PC-9 (cell line): ENCODE results near the gene CD300A. TPM values are rescaled to one million over a fixed set of nuclear protein-coding genes. Genes with fewer than 3 reads are reported as not detected.

Experiments
- BruUV-seq: library from RNA; stranded (reverse); fragments of 400-500 nt; replicated peaks from 2 replicates; lab custom pipeline; 2021; lab: Mats Ljungman, UMichigan
- CTCF ChIA-PET: fragments of 300-600 bp; sonication (Branson Sonifier 250); formaldehyde crosslinking; loops from one replicate; lab custom pipeline; 2022; ENCODE audit warnings: antibody characterized with exemption; lab: Charles Lee
- POLR2A ChIA-PET: fragments of 300-600 bp; sonication (Branson Sonifier 250); formaldehyde crosslinking; loops from one replicate; lab custom pipeline; 2022; ENCODE audit warnings: antibody characterized with exemption; ENCODE audit not compliant: unreplicated experiment; lab: Charles Lee
- DNase-seq, 2 experiments: peaks; one replicate each; pipeline versions ENCODE4 v3.0.0 to v3.0.0-alpha.2; 2015 to 2022; ENCODE audit warnings: mixed read lengths in 1 of 2
- H2AFZ ChIP-seq: fragments of 200-600 bp; sonication (generic); 2 replicates; pipeline ENCODE4 v1.8.1; 2017; ENCODE audit warnings: antibody characterized with exemption
- H3F3A ChIP-seq: fragments of 200-600 bp; sonication (generic); 2 replicates; pipeline ENCODE4 v1.8.1; 2017; ENCODE audit warnings: antibody characterized with exemption, mild to moderate bottlenecking, low read depth; ENCODE audit not compliant: insufficient read depth
- H3K27ac ChIP-seq: fragments of 200-600 bp; sonication (generic); 2 replicates; pipeline ENCODE4 v1.6.1; 2016; ENCODE audit warnings: mixed run types
- H3K27me3 ChIP-seq: fragments of 200-600 bp; sonication (generic); 2 replicates; pipeline ENCODE4 v1.6.1; 2016; ENCODE audit warnings: low read depth, mixed run types; ENCODE audit not compliant: insufficient read depth
- H3K36me3 ChIP-seq: fragments of 200-600 bp; sonication (generic); 2 replicates; pipeline ENCODE4 v1.6.1; 2016; ENCODE audit warnings: low read depth, mixed run types
- H3K4me1 ChIP-seq: fragments of 200-600 bp; sonication (generic); replicated peaks from 2 replicates; pipeline ENCODE4 v1.6.1; 2016; ENCODE audit warnings: mixed run types; ENCODE audit not compliant: insufficient read depth
- H3K4me2 ChIP-seq: fragments of 200-600 bp; sonication (generic); 2 replicates; pipeline ENCODE4 v1.6.1; 2017; ENCODE audit warnings: mixed run types
- H3K4me3 ChIP-seq: fragments of 200-600 bp; sonication (generic); 2 replicates; pipeline ENCODE4 v1.6.1; 2016; ENCODE audit warnings: mixed run types
- H3K79me2 ChIP-seq: fragments of 200-600 bp; sonication (generic); 2 replicates; pipeline ENCODE4 v1.6.1; 2017; ENCODE audit warnings: low read depth, mixed run types
- H3K9me2 ChIP-seq: fragments of 200-600 bp; sonication (generic); 2 replicates; pipeline ENCODE4 v1.8.1; 2017; ENCODE audit warnings: mild to moderate bottlenecking; ENCODE audit not compliant: insufficient read depth
- H3K9me3 ChIP-seq: fragments of 200-600 bp; sonication (generic); 2 replicates; pipeline ENCODE4 v1.8.1; 2016; ENCODE audit warnings: low read depth; ENCODE audit not compliant: insufficient read depth
- H4K20me1 ChIP-seq: fragments of 200-600 bp; sonication (generic); 2 replicates; pipeline ENCODE4 v1.8.1; 2017; ENCODE audit not compliant: insufficient read depth
- CTCF ChIP-seq: fragments of 200-600 bp; sonication (generic); conservative IDR thresholded peaks from 2 replicates; pipeline ENCODE4 v1.6.1; 2017; ENCODE audit warnings: mixed run types, antibody characterized with exemption, mild to moderate bottlenecking, moderate library complexity
- EZH2 ChIP-seq: fragments of 200-600 bp; sonication (generic); IDR thresholded peaks from 2 replicates; pipeline ENCODE4 v1.8.0; 2017; ENCODE audit warnings: antibody characterized with exemption, low read depth
- intact Hi-C: fragments of 100-400 bp; cut with micrococcal nuclease; formaldehyde crosslinking; loops from one replicate; pipeline ENCODE4 v1.10.0; 2022; ENCODE audit not compliant: unreplicated experiment
- total RNA-seq: library from RNA; stranded (reverse); gene quantifications from 2 replicates; pipeline ENCODE4 v1.2.3, GENCODE V29; 2021

CD300A gene
- total RNA-seq, 1 experiment from 2014 or later = not detected

- Histone ChIP-seq H3K9me2 (no peaks in the 10 kb centered on the region), H3K9me3 (no peaks in the 10 kb centered on the region), H3F3A (no peaks in the 10 kb centered on the region; the same call in 1 of the 2 replicates), H3K27me3 (no peaks in the 10 kb centered on the region), H3K27ac (no peak overlapping the region), H3K79me2 (no peaks in the 10 kb centered on the region), H3K36me3 (no peaks in the 10 kb centered on the region), H3K4me2 (no peak overlapping the region), H3K4me1 (peaks cover 9% of the 10 kb centered on the region), H2AFZ (no peak overlapping the region), H3K4me3 (no peak overlapping the region), H4K20me1 (no peaks in the 10 kb centered on the region)
- CTCF ChIA-PET = no interaction called here
- DNase-seq = no peak
- BruUV-seq = no TSS peak
- intact Hi-C loops = no loop called here
- POLR2A ChIA-PET = no interaction called here
- TF ChIP-seq EZH2 (no peak), CTCF (no peak)
Observed at GRCh38 chr17:74424117-74424516, 42.3 kb upstream of the CD300A start.

- intact Hi-C loops = no loop called here
- Histone ChIP-seq H2AFZ (no peak overlapping the region), H3K36me3 (no peaks in the 10 kb centered on the region), H3K9me3 (no peaks in the 10 kb centered on the region), H4K20me1 (no peaks in the 10 kb centered on the region), H3K4me2 (no peak overlapping the region), H3K27me3 (no peaks in the 10 kb centered on the region), H3K4me1 (peaks cover 11% of the 10 kb centered on the region), H3K9me2 (no peaks in the 10 kb centered on the region), H3F3A (peaks cover under 1% of the 10 kb centered on the region; the same call in 1 of the 2 replicates), H3K79me2 (no peaks in the 10 kb centered on the region), H3K4me3 (no peak overlapping the region), H3K27ac (no peak overlapping the region)
- BruUV-seq = no TSS peak
- DNase-seq = no peak
- POLR2A ChIA-PET = no interaction called here
- TF ChIP-seq EZH2 (no peak), CTCF (no peak)
- CTCF ChIA-PET = no interaction called here
Observed at GRCh38 chr17:74424657-74425056, 41.8 kb upstream of the CD300A start.

- ChIA-PET CTCF (no interaction called here), POLR2A (no interaction called here)
- Histone ChIP-seq H3K9me3 (no peaks in the 10 kb centered on the region), H3F3A (peaks cover 20% of the 10 kb centered on the region), H3K4me2 (peak overlapping the region; percentile 26; the same call in 1 of the 2 replicates), H3K27me3 (no peaks in the 10 kb centered on the region), H3K9me2 (no peaks in the 10 kb centered on the region), H4K20me1 (no peaks in the 10 kb centered on the region), H3K4me1 (peaks cover 19% of the 10 kb centered on the region), H3K79me2 (no peaks in the 10 kb centered on the region), H2AFZ (no peak overlapping the region), H3K27ac (no peak overlapping the region), H3K36me3 (no peaks in the 10 kb centered on the region), H3K4me3 (no peak overlapping the region)
- TF ChIP-seq EZH2 (no peak), CTCF (no peak)
- intact Hi-C loops = no loop called here
- DNase-seq = no peak
- no TSS peak for BruUV-seq
Observed at GRCh38 chr17:74426551-74427047, 39.8 kb upstream of the CD300A start.
